GM13976 (cell line): ENCODE results near the gene PIGN.

Experiments
- DNase-seq: peaks from one replicate; pipeline ENCODE4 v3.0.0; 2012; ENCODE audit warnings: low spot score
- in situ Hi-C: fragments of 300-500 bp; cut with MboI; formaldehyde crosslinking; loops from one replicate; pipeline ENCODE4 v1.12.0; 2022; ENCODE audit warnings: low sequenced_read_pairs, mixed read lengths, inconsistent platforms; ENCODE audit not compliant: unreplicated experiment
- TF ChIP-seq, protein P1 (sequence below): IDR thresholded peaks from 2 replicates; pipeline ENCODE4 v1.5.1; 2012; ENCODE audit warnings: borderline replicate concordance, mild to moderate bottlenecking; ENCODE audit not compliant: insufficient read depth; ENCODE audit errors: extremely low read depth, missing control alignments, control extremely low read depth

Gene PIGN

DNA sequence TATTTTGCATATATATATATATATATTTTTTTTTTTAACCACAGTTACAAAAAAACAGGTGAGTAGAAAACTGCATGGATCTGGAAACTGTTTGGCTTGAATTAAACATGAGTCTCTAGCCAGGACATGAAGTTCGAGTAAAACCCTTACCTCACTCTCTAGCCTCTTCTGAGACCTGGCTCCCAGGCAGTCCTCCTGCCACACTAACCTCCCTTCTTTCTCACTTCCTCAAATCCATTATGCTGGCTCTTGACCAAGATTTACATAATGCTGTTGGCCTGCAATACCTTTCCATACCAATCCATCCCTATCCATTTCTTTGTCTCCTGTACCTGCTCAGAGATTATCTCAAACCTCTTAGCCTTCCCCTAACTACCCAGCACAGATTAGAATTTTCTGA is 34.0 kb downstream of the PIGN start:
- TF ChIP-seq, protein P1, sequence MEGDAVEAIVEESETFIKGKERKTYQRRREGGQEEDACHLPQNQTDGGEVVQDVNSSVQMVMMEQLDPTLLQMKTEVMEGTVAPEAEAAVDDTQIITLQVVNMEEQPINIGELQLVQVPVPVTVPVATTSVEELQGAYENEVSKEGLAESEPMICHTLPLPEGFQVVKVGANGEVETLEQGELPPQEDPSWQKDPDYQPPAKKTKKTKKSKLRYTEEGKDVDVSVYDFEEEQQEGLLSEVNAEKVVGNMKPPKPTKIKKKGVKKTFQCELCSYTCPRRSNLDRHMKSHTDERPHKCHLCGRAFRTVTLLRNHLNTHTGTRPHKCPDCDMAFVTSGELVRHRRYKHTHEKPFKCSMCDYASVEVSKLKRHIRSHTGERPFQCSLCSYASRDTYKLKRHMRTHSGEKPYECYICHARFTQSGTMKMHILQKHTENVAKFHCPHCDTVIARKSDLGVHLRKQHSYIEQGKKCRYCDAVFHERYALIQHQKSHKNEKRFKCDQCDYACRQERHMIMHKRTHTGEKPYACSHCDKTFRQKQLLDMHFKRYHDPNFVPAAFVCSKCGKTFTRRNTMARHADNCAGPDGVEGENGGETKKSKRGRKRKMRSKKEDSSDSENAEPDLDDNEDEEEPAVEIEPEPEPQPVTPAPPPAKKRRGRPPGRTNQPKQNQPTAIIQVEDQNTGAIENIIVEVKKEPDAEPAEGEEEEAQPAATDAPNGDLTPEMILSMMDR, result no peak
- in situ Hi-C loops, result no loop called here
- DNase-seq, result no peak

GRCh38 chr18:62151068-62151771 is 35.6 kb downstream of the PIGN start:
- no peak for DNase-seq
- TF ChIP-seq, protein P1, result no peak
- in situ Hi-C loops, result no loop called here

GRCh38 chr18:62144338-62144737 is 42.5 kb downstream of the PIGN start:
- no peak for DNase-seq
- TF ChIP-seq, protein P1, result no peak
- in situ Hi-C loops, result loop anchor here (25.0 kb wide), 1 partner anchor 557 kb away; no protein-coding TSS in a partner anchor

DNA sequence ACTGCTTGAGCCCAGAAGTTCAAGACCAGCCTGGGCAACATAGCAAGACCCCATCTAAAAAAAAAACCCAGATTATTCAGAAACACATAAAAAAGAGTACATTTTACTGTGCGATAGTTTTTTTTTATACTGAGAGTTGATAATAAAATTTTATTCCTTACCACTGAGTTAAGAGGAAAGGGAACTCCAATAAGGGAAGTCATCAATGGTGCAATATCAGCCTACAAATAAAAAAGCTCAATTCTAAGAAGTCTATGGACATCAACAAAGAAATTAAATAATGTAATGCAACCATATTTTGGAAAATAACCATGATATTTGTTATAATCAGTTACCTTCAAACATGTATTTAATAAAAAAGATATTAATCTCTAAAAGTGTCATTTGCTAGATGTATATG is 46.6 kb downstream of the PIGN start:
- no peak for DNase-seq
- TF ChIP-seq, protein P1, result no peak
- in situ Hi-C loops, result loop anchor here (25.0 kb wide), 1 partner anchor 553 kb away; no protein-coding TSS in a partner anchor

DNA sequence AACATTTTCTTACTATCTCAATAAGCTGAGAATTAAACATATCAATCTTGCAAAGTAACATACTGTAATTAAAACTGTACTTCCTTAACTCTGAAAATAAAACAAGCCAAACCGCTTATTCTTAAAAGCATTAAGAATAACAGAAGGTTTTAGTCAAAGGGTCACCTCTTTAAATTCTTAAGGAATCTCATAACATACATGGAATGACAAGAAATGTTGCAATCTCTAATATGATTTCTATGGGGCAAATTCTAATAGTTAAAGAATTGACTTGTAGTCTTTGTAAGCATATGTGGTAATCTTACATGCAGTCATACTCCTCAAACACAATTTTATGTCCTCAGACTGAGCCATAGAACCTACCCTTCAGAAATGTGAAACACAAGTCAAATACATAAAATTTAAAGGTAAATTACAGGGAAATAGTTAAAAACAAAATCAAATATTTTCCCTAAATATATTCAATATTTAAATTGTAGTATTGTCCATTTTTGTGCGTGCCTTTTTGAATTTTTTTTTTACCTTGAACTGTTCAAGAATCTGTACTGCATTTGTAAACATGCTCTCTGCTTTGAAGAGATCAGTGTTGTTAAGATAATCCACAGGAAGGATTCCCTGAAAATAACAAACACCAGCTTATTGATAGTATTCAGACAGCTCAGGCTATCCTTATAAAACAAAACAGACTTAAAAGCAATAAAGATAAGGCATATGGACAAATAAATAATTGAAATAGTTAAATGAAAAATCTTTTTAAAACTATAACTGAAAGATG is 48.2 kb downstream of the PIGN start:
- in situ Hi-C loops, result loop anchor here (25.0 kb wide), 1 partner anchor 551 kb away; no protein-coding TSS in a partner anchor
- TF ChIP-seq, protein P1, result no peak
- no peak for DNase-seq

GRCh38 chr18:62131301-62131909 is 55.5 kb downstream of the PIGN start:
- TF ChIP-seq, protein P1, result peak; percentile 75
- in situ Hi-C loops, result loop anchor here (25.0 kb wide), 1 partner anchor 544 kb away; no protein-coding TSS in a partner anchor
- peak; percentile 30 for DNase-seq
